ENCODE results near the gene ZW10. TPM values are rescaled to one million over a fixed set of nuclear protein-coding genes. Genes with fewer than 3 reads are reported as not detected.

ZW10 gene
- total and polyA plus RNA-seq, 10 of the 15 experiments (the other 5 are each of a cell fraction or from before 2014, with no cell fraction given): 5.4 to 32.0 (median 17.3) TPM

DNA sequence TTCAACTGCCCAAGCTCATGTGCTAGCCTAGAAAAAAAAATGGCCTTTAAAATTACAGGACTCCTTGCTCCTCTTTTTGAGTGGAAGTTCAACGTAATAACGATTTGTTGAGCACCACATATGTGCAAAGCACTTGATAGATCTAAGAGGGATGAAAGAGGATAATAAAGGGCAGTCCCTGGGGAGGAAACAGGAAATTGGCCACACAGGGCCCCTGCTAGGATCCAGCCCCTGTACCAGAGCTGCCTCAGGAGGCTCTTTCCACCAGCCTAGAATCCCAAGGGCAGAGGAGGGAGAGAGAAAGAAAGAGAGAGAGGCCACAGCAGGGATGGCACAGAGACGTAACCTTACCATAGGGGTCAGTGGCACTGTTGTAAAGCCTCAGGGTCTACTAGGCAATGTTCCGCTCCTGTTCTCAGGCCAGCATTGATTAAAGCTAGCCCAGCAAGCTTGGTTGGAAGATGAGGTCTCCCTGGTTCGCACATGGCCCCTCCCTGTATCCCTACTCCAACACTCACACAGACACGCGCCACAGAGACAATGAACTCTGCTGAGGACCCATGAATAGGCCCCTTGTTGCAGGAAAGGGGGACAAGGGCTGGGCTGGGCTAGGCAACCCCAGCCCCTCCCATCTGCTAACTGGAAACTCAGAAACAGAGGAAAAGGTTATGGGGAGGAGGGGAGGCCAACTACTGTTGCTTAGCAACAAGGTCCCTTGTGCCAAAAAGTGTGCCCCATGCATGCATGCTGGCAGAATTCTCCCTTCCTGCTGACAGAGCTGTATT lies 67.4 kb downstream of the ZW10 start, which contains the start of gene TMPRSS5:
TMPRSS5 (minus strand) TSS at position 438 of the 785 bp plus-strand sequence; CDS start at position 354, 84 bp downstream.
- ChIA-PET SMC1A (ENCODE audit: uncharacterized antibody, unreplicated experiment) (no interaction called here), RAD21 (ENCODE audit: unreplicated experiment) (no interaction called here), CTCF (no interaction called here), POLR2A (no interaction called here)
- Histone ChIP-seq H4K20me1 (ENCODE audit: control insufficient read depth, insufficient read depth) (no peaks in the 10 kb centered on the region), H2AFZ (ENCODE audit: control insufficient read depth, low read depth, low read length) (no peak within 1 kb of the TSS), H3K4me3 (no peak within 1 kb of the TSS), H3K27ac (ENCODE audit: control insufficient read depth, insufficient read depth) (no peak within 1 kb of the TSS), H3K9me3 (replicated peaks; ENCODE audit: control insufficient read depth, insufficient read depth, low read length) (no peaks in the 10 kb centered on the region; the same call in 2 of the 3 replicates), H3K9ac (ENCODE audit: control insufficient read depth, insufficient read depth, low read length) (no peak within 1 kb of the TSS), H3K4me2 (ENCODE audit: control insufficient read depth, insufficient read depth) (no peak within 1 kb of the TSS), H3K36me3 (ENCODE audit: control insufficient read depth in 2 of 2, insufficient read depth in 2 of 2, low read length in 1 of 2) (no peaks in the 10 kb centered on the region), H3K4me1 (ENCODE audit: control insufficient read depth, insufficient read depth, low read length) (no peaks in the 10 kb centered on the region), H3K27me3 (replicated peaks in 1 of 2; ENCODE audit: control insufficient read depth in 2 of 2, insufficient read depth in 2 of 2, low read length in 1 of 2) (no peaks in the 10 kb centered on the region), H3K79me2 (ENCODE audit: control insufficient read depth, insufficient read depth, low read length) (no peaks in the 10 kb centered on the region)
- ATAC-seq (no peak), DNase-seq (ENCODE audit: low read depth, low spot score) (no peak), FAIRE-seq (no peak)
- in situ Hi-C loops (cut with MboI): no loop called here
- no TSS peak for BruUV-seq (replicated peaks)
- intact Hi-C loops (cut with micrococcal nuclease; ENCODE audit: unreplicated experiment): no loop called here
- WGBS (ENCODE audit: insufficient coverage, insufficient replicate concordance, low lambda C conversion rate, missing lambda C conversion rate): 74% methylated on average over 7 of the region's 7 CpGs
- TF ChIP-seq, protein P1, sequence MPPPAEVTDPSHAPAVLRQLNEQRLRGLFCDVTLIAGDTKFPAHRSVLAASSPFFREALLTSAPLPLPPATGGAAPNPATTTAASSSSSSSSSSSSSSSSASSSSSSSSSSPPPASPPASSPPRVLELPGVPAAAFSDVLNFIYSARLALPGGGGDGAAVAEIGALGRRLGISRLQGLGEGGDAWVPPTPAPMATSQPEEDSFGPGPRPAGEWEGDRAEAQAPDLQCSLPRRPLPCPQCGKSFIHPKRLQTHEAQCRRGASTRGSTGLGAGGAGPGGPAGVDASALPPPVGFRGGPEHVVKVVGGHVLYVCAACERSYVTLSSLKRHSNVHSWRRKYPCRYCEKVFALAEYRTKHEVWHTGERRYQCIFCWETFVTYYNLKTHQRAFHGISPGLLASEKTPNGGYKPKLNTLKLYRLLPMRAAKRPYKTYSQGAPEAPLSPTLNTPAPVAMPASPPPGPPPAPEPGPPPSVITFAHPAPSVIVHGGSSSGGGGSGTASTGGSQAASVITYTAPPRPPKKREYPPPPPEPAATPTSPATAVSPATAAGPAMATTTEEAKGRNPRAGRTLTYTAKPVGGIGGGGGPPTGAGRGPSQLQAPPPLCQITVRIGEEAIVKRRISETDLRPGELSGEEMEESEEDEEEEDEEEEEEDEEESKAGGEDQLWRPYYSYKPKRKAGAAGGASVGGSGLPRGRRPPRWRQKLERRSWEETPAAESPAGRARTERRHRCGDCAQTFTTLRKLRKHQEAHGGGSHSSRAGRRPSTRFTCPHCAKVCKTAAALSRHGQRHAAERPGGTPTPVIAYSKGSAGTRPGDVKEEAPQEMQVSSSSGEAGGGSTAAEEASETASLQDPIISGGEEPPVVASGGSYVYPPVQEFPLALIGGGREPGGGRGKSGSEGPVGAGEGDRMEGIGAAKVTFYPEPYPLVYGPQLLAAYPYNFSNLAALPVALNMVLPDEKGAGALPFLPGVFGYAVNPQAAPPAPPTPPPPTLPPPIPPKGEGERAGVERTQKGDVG (CRISPR knock-in tag; IDR thresholded peaks at IDR 0.05): no peak
- TF ChIP-seq RAD21 (IDR thresholded peaks at IDR 0.05; ENCODE audit: insufficient read depth, low read depth, low read length): no peak
- TF ChIP-seq TCF12 (IDR thresholded peaks at IDR 0.05; ENCODE audit: low read depth, low read length): no peak
- no peak for TF ChIP-seq ZNF622 (IDR thresholded peaks at IDR 0.05)
- TF ChIP-seq, protein P2, sequence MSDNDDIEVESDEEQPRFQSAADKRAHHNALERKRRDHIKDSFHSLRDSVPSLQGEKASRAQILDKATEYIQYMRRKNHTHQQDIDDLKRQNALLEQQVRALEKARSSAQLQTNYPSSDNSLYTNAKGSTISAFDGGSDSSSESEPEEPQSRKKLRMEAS (IDR thresholded peaks at IDR 0.05; ENCODE audit: low read depth, low read length): no peak
- TF ChIP-seq, protein P3, sequence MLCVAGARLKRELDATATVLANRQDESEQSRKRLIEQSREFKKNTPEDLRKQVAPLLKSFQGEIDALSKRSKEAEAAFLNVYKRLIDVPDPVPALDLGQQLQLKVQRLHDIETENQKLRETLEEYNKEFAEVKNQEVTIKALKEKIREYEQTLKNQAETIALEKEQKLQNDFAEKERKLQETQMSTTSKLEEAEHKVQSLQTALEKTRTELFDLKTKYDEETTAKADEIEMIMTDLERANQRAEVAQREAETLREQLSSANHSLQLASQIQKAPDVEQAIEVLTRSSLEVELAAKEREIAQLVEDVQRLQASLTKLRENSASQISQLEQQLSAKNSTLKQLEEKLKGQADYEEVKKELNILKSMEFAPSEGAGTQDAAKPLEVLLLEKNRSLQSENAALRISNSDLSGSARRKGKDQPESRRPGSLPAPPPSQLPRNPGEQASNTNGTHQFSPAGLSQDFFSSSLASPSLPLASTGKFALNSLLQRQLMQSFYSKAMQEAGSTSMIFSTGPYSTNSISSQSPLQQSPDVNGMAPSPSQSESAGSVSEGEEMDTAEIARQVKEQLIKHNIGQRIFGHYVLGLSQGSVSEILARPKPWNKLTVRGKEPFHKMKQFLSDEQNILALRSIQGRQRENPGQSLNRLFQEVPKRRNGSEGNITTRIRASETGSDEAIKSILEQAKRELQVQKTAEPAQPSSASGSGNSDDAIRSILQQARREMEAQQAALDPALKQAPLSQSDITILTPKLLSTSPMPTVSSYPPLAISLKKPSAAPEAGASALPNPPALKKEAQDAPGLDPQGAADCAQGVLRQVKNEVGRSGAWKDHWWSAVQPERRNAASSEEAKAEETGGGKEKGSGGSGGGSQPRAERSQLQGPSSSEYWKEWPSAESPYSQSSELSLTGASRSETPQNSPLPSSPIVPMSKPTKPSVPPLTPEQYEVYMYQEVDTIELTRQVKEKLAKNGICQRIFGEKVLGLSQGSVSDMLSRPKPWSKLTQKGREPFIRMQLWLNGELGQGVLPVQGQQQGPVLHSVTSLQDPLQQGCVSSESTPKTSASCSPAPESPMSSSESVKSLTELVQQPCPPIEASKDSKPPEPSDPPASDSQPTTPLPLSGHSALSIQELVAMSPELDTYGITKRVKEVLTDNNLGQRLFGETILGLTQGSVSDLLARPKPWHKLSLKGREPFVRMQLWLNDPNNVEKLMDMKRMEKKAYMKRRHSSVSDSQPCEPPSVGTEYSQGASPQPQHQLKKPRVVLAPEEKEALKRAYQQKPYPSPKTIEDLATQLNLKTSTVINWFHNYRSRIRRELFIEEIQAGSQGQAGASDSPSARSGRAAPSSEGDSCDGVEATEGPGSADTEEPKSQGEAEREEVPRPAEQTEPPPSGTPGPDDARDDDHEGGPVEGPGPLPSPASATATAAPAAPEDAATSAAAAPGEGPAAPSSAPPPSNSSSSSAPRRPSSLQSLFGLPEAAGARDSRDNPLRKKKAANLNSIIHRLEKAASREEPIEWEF (IDR thresholded peaks at IDR 0.05; ENCODE audit: insufficient replicate concordance, low read depth, low read length): no peak
- TF ChIP-seq, protein P4, sequence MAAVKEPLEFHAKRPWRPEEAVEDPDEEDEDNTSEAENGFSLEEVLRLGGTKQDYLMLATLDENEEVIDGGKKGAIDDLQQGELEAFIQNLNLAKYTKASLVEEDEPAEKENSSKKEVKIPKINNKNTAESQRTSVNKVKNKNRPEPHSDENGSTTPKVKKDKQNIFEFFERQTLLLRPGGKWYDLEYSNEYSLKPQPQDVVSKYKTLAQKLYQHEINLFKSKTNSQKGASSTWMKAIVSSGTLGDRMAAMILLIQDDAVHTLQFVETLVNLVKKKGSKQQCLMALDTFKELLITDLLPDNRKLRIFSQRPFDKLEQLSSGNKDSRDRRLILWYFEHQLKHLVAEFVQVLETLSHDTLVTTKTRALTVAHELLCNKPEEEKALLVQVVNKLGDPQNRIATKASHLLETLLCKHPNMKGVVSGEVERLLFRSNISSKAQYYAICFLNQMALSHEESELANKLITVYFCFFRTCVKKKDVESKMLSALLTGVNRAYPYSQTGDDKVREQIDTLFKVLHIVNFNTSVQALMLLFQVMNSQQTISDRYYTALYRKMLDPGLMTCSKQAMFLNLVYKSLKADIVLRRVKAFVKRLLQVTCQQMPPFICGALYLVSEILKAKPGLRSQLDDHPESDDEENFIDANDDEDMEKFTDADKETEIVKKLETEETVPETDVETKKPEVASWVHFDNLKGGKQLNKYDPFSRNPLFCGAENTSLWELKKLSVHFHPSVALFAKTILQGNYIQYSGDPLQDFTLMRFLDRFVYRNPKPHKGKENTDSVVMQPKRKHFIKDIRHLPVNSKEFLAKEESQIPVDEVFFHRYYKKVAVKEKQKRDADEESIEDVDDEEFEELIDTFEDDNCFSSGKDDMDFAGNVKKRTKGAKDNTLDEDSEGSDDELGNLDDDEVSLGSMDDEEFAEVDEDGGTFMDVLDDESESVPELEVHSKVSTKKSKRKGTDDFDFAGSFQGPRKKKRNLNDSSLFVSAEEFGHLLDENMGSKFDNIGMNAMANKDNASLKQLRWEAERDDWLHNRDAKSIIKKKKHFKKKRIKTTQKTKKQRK (IDR thresholded peaks at IDR 0.05; ENCODE audit: low read depth, low read length): no peak

All from GM12878 (cell line).